Caco-2 (cell line): ENCODE measurements around the gene CYB5RL. TPM values are rescaled to one million over a fixed set of nuclear protein-coding genes. Genes with fewer than 3 reads are reported as not detected.
"Not testable (repeated sequence)": the region's sequence is repeated elsewhere in the genome, so short reads cannot be mapped to it uniquely, and the experiment has no call there.

ENCODE experiments used
- BruUV-seq: library from RNA; stranded (reverse); fragments of 400-500 nt; replicated peaks from 2 replicates; lab custom pipeline; 2021; lab: Mats Ljungman, UMichigan
- CTCF ChIA-PET: fragments of 300-600 bp; sonication (Branson Sonifier 250); formaldehyde crosslinking; loops from one replicate; lab custom pipeline; 2022; ENCODE audit warnings: antibody characterized with exemption; lab: Charles Lee
- POLR2A ChIA-PET: fragments of 300-600 bp; sonication (Branson Sonifier 250); formaldehyde crosslinking; loops from one replicate; lab custom pipeline; 2022; ENCODE audit warnings: antibody characterized with exemption; lab: Charles Lee
- DNase-seq, 2 experiments: peaks; one replicate each; pipeline versions ENCODE4 v3.0.0 to v3.0.0-alpha.2; 2020 to 2022
- H3K27me3 ChIP-seq: replicated peaks from 2 replicates; pipeline ENCODE4 v1.6.0; 2011; ENCODE audit warnings: low read length; ENCODE audit not compliant: control insufficient read depth, insufficient read depth
- H3K36me3 ChIP-seq: 2 replicates; pipeline ENCODE4 v1.5.1; 2011; ENCODE audit warnings: low read length; ENCODE audit not compliant: control insufficient read depth, insufficient read depth
- H3K4me1 ChIP-seq: fragments of 250-450 bp; sonication (Bioruptor Pico); 2 replicates; pipeline ENCODE4 v1.5.1; 2020; ENCODE audit warnings: mild to moderate bottlenecking
- H3K4me3 ChIP-seq: 2 replicates; pipeline ENCODE4 v1.5.1; 2011; ENCODE audit warnings: low read depth, mild to moderate bottlenecking, control low read depth, low read length
- H3K9me3 ChIP-seq: fragments of 250-450 bp; sonication (Bioruptor Pico); 2 replicates; pipeline ENCODE4 v1.5.1; 2020; ENCODE audit warnings: mild to moderate bottlenecking, moderate library complexity
- H3K27ac Mint-ChIP-seq: one replicate; pipeline ENCODE4 v1.8.0; 2022; ENCODE audit warnings: mixed read lengths; ENCODE audit not compliant: unreplicated experiment
- H3K27me3 Mint-ChIP-seq: one replicate; pipeline ENCODE4 v1.8.0; 2022; ENCODE audit warnings: mixed read lengths; ENCODE audit not compliant: insufficient read depth, unreplicated experiment
- H3K36me3 Mint-ChIP-seq: one replicate; pipeline ENCODE4 v1.8.0; 2022; ENCODE audit warnings: mild to moderate bottlenecking, mixed read lengths; ENCODE audit not compliant: insufficient read depth, unreplicated experiment
- H3K4me1 Mint-ChIP-seq: one replicate; pipeline ENCODE4 v1.8.0; 2022; ENCODE audit warnings: low read depth, mixed read lengths; ENCODE audit not compliant: unreplicated experiment
- H3K4me3 Mint-ChIP-seq: one replicate; pipeline ENCODE4 v1.8.0; 2022; ENCODE audit warnings: mild to moderate bottlenecking, moderate library complexity, mixed read lengths; ENCODE audit not compliant: unreplicated experiment
- H3K9me3 Mint-ChIP-seq: one replicate; pipeline ENCODE4 v1.8.0; 2022; ENCODE audit warnings: mixed read lengths; ENCODE audit not compliant: unreplicated experiment
- CTCF ChIP-seq, 2 experiments: fragments of 200-600 bp in 1 of 2; IDR thresholded peaks; 1 replicate in 1 of 2; 2 replicates in 1 of 2; pipeline versions ENCODE4 v1.5.1 to v1.8.0; 2011 to 2022; ENCODE audit warnings: antibody characterized with exemption in 1 of 2, control low read depth in 1 of 2, inconsistent platforms in 1 of 2, low read depth in 1 of 2, low read length in 1 of 2, mild to moderate bottlenecking in 1 of 2, moderate library complexity in 1 of 2; ENCODE audit not compliant: insufficient read depth in 1 of 2, severe bottlenecking in 1 of 2, unreplicated experiment in 1 of 2
- intact Hi-C: fragments of 100-400 bp; cut with micrococcal nuclease; formaldehyde crosslinking; loops from one replicate; pipeline ENCODE4 v1.10.0; 2022; ENCODE audit not compliant: unreplicated experiment
- total RNA-seq: library from RNA; stranded (reverse); gene quantifications from 2 replicates; pipeline ENCODE4 v1.2.3, GENCODE V29; 2022

Gene CYB5RL
- total RNA-seq, 1 experiment from 2014 or later: 10.0 TPM

GRCh38 chr1:54218883-54219687 lies 19.3 kb upstream of the CYB5RL start:
- POLR2A ChIA-PET: no interaction called here
- no peak for DNase-seq
- Histone ChIP-seq H3K4me1 (no peaks in the 10 kb centered on the region), H3K4me3 (no peak overlapping the region), H3K36me3 (no peaks in the 10 kb centered on the region; the same call in 1 of the 2 replicates), H3K27me3 (no peaks in the 10 kb centered on the region), H3K9me3 (no peaks in the 10 kb centered on the region)
- H3K4me1 Mint-ChIP-seq: no peaks in the 10 kb centered on the region
- peaks cover 56% of the 10 kb centered on the region for H3K36me3 Mint-ChIP-seq
- H3K27ac Mint-ChIP-seq: no peak overlapping the region
- no peaks in the 10 kb centered on the region for H3K9me3 Mint-ChIP-seq
- CTCF ChIA-PET: no interaction called here
- no peak for TF ChIP-seq CTCF (IDR thresholded peaks at IDR 0.05; ENCODE audit: insufficient read depth in 1 of 2, low read depth in 1 of 2, low read length in 1 of 2, severe bottlenecking in 1 of 2, unreplicated experiment in 1 of 2)
- no peaks in the 10 kb centered on the region for H3K27me3 Mint-ChIP-seq
- no TSS peak for BruUV-seq
- H3K4me3 Mint-ChIP-seq: no peak overlapping the region
- intact Hi-C loops: no loop called here

DNA sequence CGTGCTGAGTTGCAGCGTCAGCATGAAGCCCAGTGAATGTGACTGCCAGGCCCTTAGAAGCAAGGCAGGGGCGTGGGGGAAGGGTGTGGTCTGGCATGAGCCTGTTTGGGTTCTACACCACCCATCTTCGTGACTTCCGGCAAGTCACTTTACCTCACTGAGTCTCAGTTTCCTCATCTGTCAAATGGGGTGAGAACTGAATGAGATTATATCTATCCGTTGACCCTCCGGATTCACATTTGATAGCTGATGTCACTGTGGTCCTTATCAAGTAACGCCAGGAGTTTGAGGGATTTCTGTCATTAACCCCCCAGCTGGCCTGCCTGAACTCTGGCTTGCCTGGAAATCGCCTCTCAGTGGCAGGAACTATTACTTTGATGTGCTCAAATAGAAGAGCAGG lies 15.7 kb upstream of the CYB5RL start:
- no peaks in the 10 kb centered on the region for H3K27me3 Mint-ChIP-seq
- BruUV-seq: no TSS peak
- H3K4me1 Mint-ChIP-seq: no peaks in the 10 kb centered on the region

GRCh38 chr1:54212872-54213271 lies 13.0 kb upstream of the CYB5RL start:
- DNase-seq: no peak
- Histone ChIP-seq H3K36me3 (no peaks in the 10 kb centered on the region; the same call in 1 of the 2 replicates), H3K4me3 (no peak overlapping the region), H3K27me3 (no peaks in the 10 kb centered on the region), H3K4me1 (no peaks in the 10 kb centered on the region), H3K9me3 (no peaks in the 10 kb centered on the region)
- H3K4me1 Mint-ChIP-seq: no peaks in the 10 kb centered on the region
- no peaks in the 10 kb centered on the region for H3K9me3 Mint-ChIP-seq
- H3K27me3 Mint-ChIP-seq: no peaks in the 10 kb centered on the region
- H3K36me3 Mint-ChIP-seq: peaks cover 76% of the 10 kb centered on the region
- TF ChIP-seq CTCF (IDR thresholded peaks at IDR 0.05; ENCODE audit: insufficient read depth in 1 of 2, low read depth in 1 of 2, low read length in 1 of 2, severe bottlenecking in 1 of 2, unreplicated experiment in 1 of 2): no peak
- intact Hi-C loops: loop anchor here (5.0 kb wide), 1 partner anchor 91 kb away; no protein-coding TSS in a partner anchor
- ChIA-PET CTCF (no interaction called here), POLR2A (no interaction called here)
- BruUV-seq: no TSS peak
- no peak overlapping the region for H3K4me3 Mint-ChIP-seq
- no peak overlapping the region for H3K27ac Mint-ChIP-seq

More for the DNA sequence above, 15.7 kb upstream of the CYB5RL start:
- no peaks in the 10 kb centered on the region for H3K9me3 Mint-ChIP-seq
- H3K9me3 ChIP-seq: no peaks in the 10 kb centered on the region
- no peak overlapping the region for H3K4me3 Mint-ChIP-seq
- CTCF ChIA-PET: interaction anchor here (0.9 kb wide), 1 partner anchor 408 kb away, joined by 3 read pairs; the partner anchor contains the start of gene FAM151A
- no peak for DNase-seq
- H3K36me3 ChIP-seq: no peaks in the 10 kb centered on the region; the same call in 1 of the 2 replicates
- TF ChIP-seq CTCF (IDR thresholded peaks at IDR 0.05; ENCODE audit: insufficient read depth in 1 of 2, low read depth in 1 of 2, low read length in 1 of 2, severe bottlenecking in 1 of 2, unreplicated experiment in 1 of 2): no peak
- H3K4me3 ChIP-seq: no peak overlapping the region
- H3K4me1 ChIP-seq: no peaks in the 10 kb centered on the region
- H3K27ac Mint-ChIP-seq: no peak overlapping the region
- peaks cover 62% of the 10 kb centered on the region for H3K36me3 Mint-ChIP-seq
- POLR2A ChIA-PET: no interaction called here
- intact Hi-C loops: no loop called here
- no peaks in the 10 kb centered on the region for H3K27me3 ChIP-seq

- intact Hi-C loops, H3K9me3 ChIP-seq, H3K4me1 Mint-ChIP-seq, H3K4me3 ChIP-seq, H3K36me3 ChIP-seq, H3K9me3 Mint-ChIP-seq, DNase-seq, H3K4me3 Mint-ChIP-seq, H3K27ac Mint-ChIP-seq, H3K4me1 ChIP-seq, BruUV-seq, POLR2A ChIA-PET, CTCF ChIA-PET, H3K27me3 ChIP-seq, H3K27me3 Mint-ChIP-seq: not testable (repeated sequence)
- H3K36me3 Mint-ChIP-seq: peaks cover 67% of the 10 kb centered on the region
These were observed 8.1 kb upstream of the CYB5RL start for GRCh38 chr1:54207896-54208295.
